Activated naive CD4-positive, alpha-beta T cell treated with anti-CD3 and anti-CD28 coated beads, Interleukin-2, amount 50 U/mL, for 72 hours (primary cell): ENCODE results near the gene RANBP6. TPM values are rescaled to one million over a fixed set of nuclear protein-coding genes. Genes with fewer than 3 reads are reported as not detected.
"Not testable (repeated sequence)": the region's sequence is repeated elsewhere in the genome, so short reads cannot be mapped to it uniquely, and the experiment has no call there.

ENCODE experiments used
- ATAC-seq, 2 donors: fragments of 150-1000 bp; cut with Tn5 transposase; 2 replicates each; pipeline ENCODE4 v1.10.0; 2021; ENCODE audit warnings: mild to moderate bottlenecking in 2 of 2, moderate library complexity in 2 of 2
- DNase-seq, 2 donors: peaks; one replicate each; pipeline ENCODE4 v3.0.0; 2021 to 2022; ENCODE audit warnings: low spot score in 2 of 2
- H3K27ac Mint-ChIP-seq, 2 donors: one replicate each; pipeline ENCODE4 v1.8.0; 2022; ENCODE audit warnings: mild to moderate bottlenecking in 2 of 2, mixed read lengths in 2 of 2
- H3K36me3 Mint-ChIP-seq, 2 donors: one replicate each; pipeline ENCODE4 v1.8.0; 2022; ENCODE audit warnings: mixed read lengths in 2 of 2
- H3K9me3 Mint-ChIP-seq, 2 donors: one replicate each; pipeline ENCODE4 v1.8.0; 2022; ENCODE audit warnings: mixed read lengths in 2 of 2
- total RNA-seq, 2 donors: library from RNA; stranded (reverse); gene quantifications; one replicate each; pipeline ENCODE4 v1.2.3, GENCODE V29; 2022

The RANBP6 gene
- total RNA-seq, 2 donors from 2014 or later: 18.5 to 21.1 TPM

DNA sequence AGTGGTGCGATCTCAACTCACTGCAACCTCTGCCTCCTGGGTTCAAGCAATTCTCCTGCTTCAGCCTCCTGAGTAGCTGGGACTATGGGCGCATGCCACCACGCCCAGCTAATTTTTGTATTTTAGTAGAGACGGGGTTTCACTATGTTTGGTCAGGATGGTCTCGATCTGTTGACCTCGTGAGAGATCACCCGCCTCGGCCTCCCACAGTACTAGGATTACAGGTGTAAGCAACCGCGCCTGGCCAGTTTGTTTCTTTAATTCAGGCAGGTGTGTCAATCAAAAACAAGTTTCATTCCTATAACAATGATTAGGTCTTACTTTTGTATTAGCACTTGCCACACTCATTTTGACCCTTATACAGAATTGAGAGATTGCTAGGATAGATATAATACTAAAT is 1.6 kb upstream of the RANBP6 start:
- not testable (repeated sequence) for H3K27ac Mint-ChIP-seq, ATAC-seq, DNase-seq
- Mint-ChIP-seq H3K9me3 (peaks cover 19 to 22% of the 10 kb centered on the region in 2 donors), H3K36me3 (peaks cover 36 to 39% of the 10 kb centered on the region in 2 donors)

GRCh38 chr9:6014670-6015270 is 654 bp downstream of the RANBP6 start:
- peak overlapping the region; percentile 94 to 96 for H3K27ac Mint-ChIP-seq
- DNase-seq (peak in 1 of 2 donors; percentile 15), ATAC-seq (peak; percentile 74 to 76)
- H3K36me3 Mint-ChIP-seq: peaks cover 38 to 55% of the 10 kb centered on the region in 2 donors
- peaks cover 12 to 23% of the 10 kb centered on the region in 2 donors for H3K9me3 Mint-ChIP-seq

- H3K27ac Mint-ChIP-seq: peak overlapping the region; percentile 73 to 90
- ATAC-seq (peak; percentile 77 to 83), DNase-seq (peak; percentile 80 to 93)
- H3K36me3 Mint-ChIP-seq: peaks cover 27 to 30% of the 10 kb centered on the region in 2 donors
- peaks cover 6 to 10% of the 10 kb centered on the region in 2 donors for H3K9me3 Mint-ChIP-seq
These were observed 7.0 kb downstream of the RANBP6 start for GRCh38 chr9:6008169-6008979.

- H3K27ac Mint-ChIP-seq: peak overlapping the region; percentile 73 to 95
- H3K9me3 Mint-ChIP-seq: peaks cover under 1 to 4% of the 10 kb centered on the region in 2 donors
- peaks cover 21 to 24% of the 10 kb centered on the region in 2 donors for H3K36me3 Mint-ChIP-seq
- peak in 1 of 2 donors; percentile 74 for DNase-seq
- ATAC-seq: peak; percentile 51 to 61
These were observed 7.7 kb downstream of the RANBP6 start for GRCh38 chr9:6007770-6008168.

- peaks cover 0 to 4% of the 10 kb centered on the region in 2 donors for H3K9me3 Mint-ChIP-seq
These were observed 8.2 kb downstream of the RANBP6 start for GRCh38 chr9:6007058-6007769.

GRCh38 chr9:6006749-6007057 is 8.7 kb downstream of the RANBP6 start:
- peaks cover 13% of the 10 kb centered on the region in 2 donors for H3K36me3 Mint-ChIP-seq
- ATAC-seq (no peak), DNase-seq (no peak)
- H3K27ac Mint-ChIP-seq: peak overlapping the region; percentile 73 to 95
- peaks cover 0 to 1% of the 10 kb centered on the region in 2 donors for H3K9me3 Mint-ChIP-seq

More at GRCh38 chr9:6007058-6007769, 8.2 kb downstream of the RANBP6 start:
- H3K36me3 Mint-ChIP-seq: peaks cover 15 to 18% of the 10 kb centered on the region in 2 donors
- ATAC-seq: peak; percentile 87 to 88
- H3K27ac Mint-ChIP-seq: peak overlapping the region; percentile 73 to 95
- peak; percentile 87 to 95 for DNase-seq

DNA sequence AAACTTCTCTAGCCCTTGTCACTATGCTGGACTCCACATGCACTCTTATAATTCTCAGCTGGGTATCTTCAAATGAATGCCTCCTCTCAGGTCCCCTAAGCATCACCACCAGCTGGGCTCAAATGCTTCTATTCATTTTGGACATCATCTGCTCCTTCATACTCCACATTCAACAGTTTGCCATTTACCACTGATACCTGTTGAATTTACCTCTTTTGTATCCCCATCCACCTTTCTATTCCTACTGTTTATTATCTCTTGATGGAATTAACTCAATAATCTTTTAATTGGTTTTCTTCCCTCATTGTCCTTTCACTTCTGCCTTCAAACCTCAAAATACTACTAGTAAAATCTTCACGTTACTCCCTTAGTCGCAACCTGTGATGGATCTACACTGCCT is 14.5 kb downstream of the RANBP6 start:
- Mint-ChIP-seq H3K27ac (no peak overlapping the region), H3K9me3 (no peaks in the 10 kb centered on the region), H3K36me3 (peaks cover 0 to 6% of the 10 kb centered on the region in 2 donors)
- DNase-seq (no peak), ATAC-seq (no peak)

- no peak overlapping the region for H3K27ac Mint-ChIP-seq
- DNase-seq (no peak), ATAC-seq (no peak)
- H3K36me3 Mint-ChIP-seq: peaks cover 0 to 6% of the 10 kb centered on the region in 2 donors
- H3K9me3 Mint-ChIP-seq: no peaks in the 10 kb centered on the region
These were observed 15.9 kb downstream of the RANBP6 start for GRCh38 chr9:5999443-6000101.

- no peak overlapping the region for H3K27ac Mint-ChIP-seq
- no peaks in the 10 kb centered on the region for H3K36me3 Mint-ChIP-seq
- no peaks in the 10 kb centered on the region for H3K9me3 Mint-ChIP-seq
These were observed 20.9 kb downstream of the RANBP6 start for GRCh38 chr9:5994493-5994892.

GRCh38 chr9:5988265-5988664 is 27.2 kb downstream of the RANBP6 start:
- no peak overlapping the region for H3K27ac Mint-ChIP-seq
- no peak for DNase-seq
- no peaks in the 10 kb centered on the region for H3K9me3 Mint-ChIP-seq
- peaks cover 0 to 6% of the 10 kb centered on the region in 2 donors for H3K36me3 Mint-ChIP-seq
- no peak for ATAC-seq

More at GRCh38 chr9:5994493-5994892, 20.9 kb downstream of the RANBP6 start:
- ATAC-seq (no peak), DNase-seq (no peak)

DNA sequence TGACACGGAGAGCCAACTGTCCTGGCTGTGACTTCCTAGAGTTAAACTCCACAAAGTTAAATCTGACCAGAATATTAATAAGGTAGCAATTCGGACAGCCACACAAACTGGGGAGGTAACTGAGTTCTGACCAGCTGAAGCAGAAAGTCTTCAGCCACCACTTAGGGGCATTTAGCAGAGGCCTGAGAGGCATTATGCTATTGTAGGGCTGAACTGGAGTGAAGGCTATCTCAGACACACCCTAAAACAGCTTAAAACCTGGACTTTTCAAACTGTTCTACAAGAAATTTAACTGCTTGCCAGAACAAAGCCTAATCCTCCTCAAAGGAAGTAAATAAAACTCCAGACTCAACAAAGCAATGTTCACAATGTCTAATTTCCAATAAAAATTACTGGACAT is 32.4 kb downstream of the RANBP6 start:
- Mint-ChIP-seq H3K36me3 (peaks cover 0 to under 1% of the 10 kb centered on the region in 2 donors), H3K9me3 (no peaks in the 10 kb centered on the region), H3K27ac (no peak overlapping the region)
- ATAC-seq (no peak), DNase-seq (no peak)

DNA sequence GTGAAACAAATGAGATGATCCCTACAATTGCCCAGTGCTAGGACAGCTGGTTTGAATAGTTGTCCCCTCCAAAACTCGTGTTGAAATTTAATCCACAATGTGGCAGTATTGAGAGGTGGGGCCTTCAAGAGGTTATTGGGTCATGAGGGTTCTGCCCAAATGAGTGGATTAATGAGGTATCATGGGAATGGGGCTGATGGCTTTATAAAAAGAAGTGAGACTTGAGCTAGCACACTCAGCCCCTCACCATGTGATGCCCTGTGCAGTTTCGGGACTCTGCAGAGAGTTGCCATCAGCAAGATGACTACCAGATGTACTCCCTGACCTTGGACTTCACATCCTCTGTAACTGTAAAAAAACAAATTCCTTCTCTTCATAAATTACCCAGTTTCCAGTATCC is 33.1 kb downstream of the RANBP6 start:
- Mint-ChIP-seq H3K36me3 (no peaks in the 10 kb centered on the region), H3K9me3 (no peaks in the 10 kb centered on the region), H3K27ac (no peak overlapping the region)
- DNase-seq (no peak), ATAC-seq (no peak)

GRCh38 chr9:5978523-5978922 is 36.9 kb downstream of the RANBP6 start:
- DNase-seq: no peak
- H3K27ac Mint-ChIP-seq: no peak overlapping the region

GRCh38 chr9:5976674-5977397 is 38.6 kb downstream of the RANBP6 start:
- DNase-seq (no peak), ATAC-seq (no peak)
- Mint-ChIP-seq H3K27ac (no peak overlapping the region), H3K9me3 (no peaks in the 10 kb centered on the region), H3K36me3 (peaks cover 15 to 25% of the 10 kb centered on the region in 2 donors)

More at GRCh38 chr9:5978523-5978922, 36.9 kb downstream of the RANBP6 start:
- Mint-ChIP-seq H3K36me3 (peaks cover 12 to 13% of the 10 kb centered on the region in 2 donors), H3K9me3 (no peaks in the 10 kb centered on the region)
- no peak for ATAC-seq

DNA sequence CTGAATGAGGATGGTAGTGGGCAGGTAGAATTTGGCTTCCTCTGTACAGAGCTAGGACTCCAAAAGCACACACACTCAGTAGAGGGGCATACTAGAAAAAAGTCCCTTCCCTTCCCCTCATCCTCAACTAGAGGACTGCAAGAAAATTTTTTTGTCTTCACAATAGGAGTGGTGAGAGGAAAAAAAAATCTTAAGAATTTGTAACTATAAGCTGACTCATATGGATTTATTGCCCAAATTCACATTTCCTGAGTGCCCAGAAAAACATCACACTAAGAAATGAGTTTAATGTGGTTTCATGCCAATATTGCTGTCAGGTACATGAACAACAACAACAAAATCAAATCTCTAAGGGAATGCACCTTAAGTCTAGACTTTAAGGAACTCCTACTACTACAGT is 43.7 kb downstream of the RANBP6 start:
- Mint-ChIP-seq H3K9me3 (no peaks in the 10 kb centered on the region), H3K36me3 (peaks cover 22 to 39% of the 10 kb centered on the region in 2 donors), H3K27ac (peak overlapping the region in 1 of 2 donors; percentile 44)
- DNase-seq (no peak), ATAC-seq (no peak)
